Activated naive CD8-positive, alpha-beta T cell treated with anti-CD3 and anti-CD28 coated beads, Interleukin-2, amount 50 U/mL, for 16 hours (primary cell): ENCODE results near the gene LDB2.
"Not testable (repeated sequence)": the region's sequence is repeated elsewhere in the genome, so short reads cannot be mapped to it uniquely, and the experiment has no call there.

Source experiments
- DNase-seq: peaks from one replicate; pipeline ENCODE4 v3.0.0-alpha.2; 2020; ENCODE audit warnings: low read depth, low spot score

LDB2 gene

DNA sequence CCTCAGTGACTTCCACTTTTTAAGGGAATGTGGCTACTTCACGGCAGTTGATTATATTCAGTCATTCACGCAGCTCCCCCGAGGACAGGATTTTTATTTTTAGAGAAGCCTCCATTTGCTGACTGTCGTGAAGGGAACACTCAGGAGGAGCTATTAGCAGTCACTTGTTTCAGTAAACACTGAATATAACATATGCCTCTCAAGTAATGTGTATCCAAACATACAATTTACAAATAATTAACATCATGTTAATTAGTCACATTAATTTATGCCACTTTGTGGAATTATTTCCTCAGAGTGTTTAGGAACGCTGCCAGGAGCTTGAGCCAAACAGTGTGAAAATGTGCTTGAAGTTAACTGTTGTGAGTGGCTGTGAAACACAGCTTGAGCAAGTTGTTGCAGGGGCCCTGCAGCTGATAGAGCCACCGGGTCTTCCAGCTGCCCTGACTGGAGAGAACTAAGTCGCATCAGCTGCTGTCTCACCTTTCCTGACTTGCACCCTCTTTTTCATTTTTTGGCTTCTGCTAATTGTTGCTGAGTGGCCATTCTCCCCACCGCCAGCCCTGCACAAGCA is 245.6 kb downstream of the LDB2 start:
- no peak for DNase-seq

GRCh38 chr4:16646459-16646858 is 252.0 kb downstream of the LDB2 start:
- DNase-seq, result no peak

DNA sequence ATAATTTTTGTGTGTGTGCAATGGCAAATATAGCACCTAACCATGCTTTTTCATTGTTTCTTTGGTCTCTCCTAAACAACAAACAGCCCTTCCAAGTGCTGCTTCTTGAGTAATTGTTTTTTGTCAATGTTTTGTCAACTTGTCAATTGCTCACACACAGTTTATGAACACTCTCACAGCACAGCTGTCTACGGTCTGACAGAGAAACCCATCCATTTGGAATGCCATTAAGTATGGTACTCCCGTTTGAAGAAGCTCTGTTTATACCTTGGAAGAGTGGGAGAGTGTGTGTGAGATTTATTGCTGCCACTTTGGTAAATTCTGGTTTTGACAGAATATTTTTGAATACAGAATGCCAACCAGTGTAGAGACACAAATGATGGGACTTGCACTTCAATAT is 254.6 kb downstream of the LDB2 start:
- no peak for DNase-seq

GRCh38 chr4:16642897-16643296 is 255.5 kb downstream of the LDB2 start:
- DNase-seq, result no peak

- no peak for DNase-seq
Measured at GRCh38 chr4:16641971-16642370, 256.5 kb downstream of the LDB2 start.

- no peak for DNase-seq
Measured at GRCh38 chr4:16636912-16637630, 261.4 kb downstream of the LDB2 start.

- DNase-seq, result no peak
Measured at GRCh38 chr4:16636304-16636703, 262.1 kb downstream of the LDB2 start.

- DNase-seq, result not testable (repeated sequence)
Measured at GRCh38 chr4:16629274-16629673, 269.2 kb downstream of the LDB2 start.

DNA sequence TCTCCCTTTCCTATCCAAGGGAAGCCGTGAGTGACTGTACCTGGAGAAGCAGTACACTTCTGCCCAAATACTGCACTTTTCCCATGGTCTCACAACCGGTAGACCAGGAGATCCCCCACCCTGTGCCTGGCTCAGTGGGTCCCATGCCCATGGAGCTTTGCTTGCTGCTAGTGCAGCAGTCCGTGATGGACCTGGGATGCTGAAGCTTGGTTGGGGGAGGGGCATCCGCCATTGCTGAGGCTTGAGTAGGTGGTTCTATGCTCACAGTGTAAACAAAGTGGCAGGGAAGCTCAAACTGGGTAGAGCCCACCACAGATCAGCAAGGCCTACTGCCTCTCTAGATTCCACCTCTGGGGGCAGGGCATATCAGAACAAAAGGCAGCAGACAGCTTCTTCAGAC is 269.6 kb downstream of the LDB2 start:
- not testable (repeated sequence) for DNase-seq

DNA sequence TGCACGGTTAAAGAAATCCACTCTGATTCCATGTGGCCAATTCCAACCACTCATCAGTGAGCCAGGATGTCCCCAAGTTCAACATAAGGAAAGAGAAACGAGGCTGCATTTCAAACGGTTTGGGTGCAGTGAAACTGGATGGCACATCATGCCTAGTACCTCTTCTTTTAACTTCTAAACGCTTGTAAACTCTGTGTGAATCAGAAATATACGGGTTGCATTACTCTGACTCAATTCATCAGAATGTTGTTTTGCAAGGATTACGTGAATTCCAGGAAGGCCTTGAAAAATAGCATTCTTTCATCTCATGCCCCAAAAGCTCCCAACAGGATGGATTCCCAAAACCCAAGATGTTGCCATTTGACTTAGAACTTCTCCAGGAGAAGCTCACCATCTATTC is 270.4 kb downstream of the LDB2 start:
- DNase-seq, result no peak

- DNase-seq, result no peak
Measured at GRCh38 chr4:16626945-16627344, 271.5 kb downstream of the LDB2 start.

DNA sequence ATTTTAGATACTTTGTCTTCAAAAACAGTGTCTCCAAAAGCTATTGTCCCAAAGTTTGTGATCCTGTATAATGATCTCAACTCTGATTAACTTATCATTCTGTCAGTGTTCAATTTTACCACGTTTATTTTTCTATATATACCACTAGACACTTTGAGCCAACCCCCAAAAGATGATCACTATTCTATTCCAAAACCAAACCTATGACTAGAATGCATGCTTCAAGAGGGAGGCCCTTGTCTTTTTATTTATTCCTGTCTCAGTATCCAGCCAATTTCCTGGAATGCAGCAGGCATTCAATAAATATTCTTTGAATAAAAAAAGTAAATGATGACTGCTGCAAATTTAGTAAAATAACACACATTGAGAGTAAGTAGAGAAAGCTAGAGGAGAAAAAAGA is 275.6 kb downstream of the LDB2 start:
- no peak for DNase-seq

GRCh38 chr4:16617435-16617834 is 281.0 kb downstream of the LDB2 start:
- no peak for DNase-seq

GRCh38 chr4:16617011-16617410 is 281.4 kb downstream of the LDB2 start:
- no peak for DNase-seq

DNA sequence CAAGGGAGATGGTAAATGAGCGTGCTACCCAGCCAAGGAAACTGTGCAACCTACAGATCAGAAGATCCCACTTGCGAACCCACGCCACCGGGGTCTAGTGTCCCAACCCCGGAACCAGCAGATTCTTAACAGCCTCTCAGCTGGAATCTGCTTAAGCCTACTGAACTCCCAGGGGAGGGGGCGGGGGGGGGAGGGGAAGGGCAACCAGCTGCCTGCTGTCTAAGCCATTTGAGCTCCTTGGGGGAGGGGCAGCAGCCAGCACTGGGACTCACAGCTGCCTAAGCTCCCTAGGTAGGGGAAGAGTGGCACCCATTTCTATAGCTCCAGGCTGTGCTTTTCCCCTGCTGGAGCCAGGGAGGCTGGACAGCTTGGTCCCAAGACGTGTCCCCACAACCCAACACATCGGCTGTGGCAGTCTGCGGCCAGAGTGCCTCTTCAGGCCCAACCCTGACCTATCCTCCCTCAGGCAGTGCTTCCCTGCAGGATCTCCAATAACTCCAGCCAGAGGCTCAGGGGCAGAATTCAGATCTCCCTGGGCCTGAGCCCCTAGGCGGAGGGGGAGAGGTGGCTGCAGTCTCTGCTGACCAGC is 289.2 kb downstream of the LDB2 start:
- DNase-seq, result no peak

GRCh38 chr4:16608611-16609125 is 289.8 kb downstream of the LDB2 start:
- DNase-seq, result no peak

GRCh38 chr4:16608123-16608522 is 290.3 kb downstream of the LDB2 start:
- DNase-seq, result no peak

GRCh38 chr4:16607241-16608066 is 291.0 kb downstream of the LDB2 start:
- no peak for DNase-seq

DNA sequence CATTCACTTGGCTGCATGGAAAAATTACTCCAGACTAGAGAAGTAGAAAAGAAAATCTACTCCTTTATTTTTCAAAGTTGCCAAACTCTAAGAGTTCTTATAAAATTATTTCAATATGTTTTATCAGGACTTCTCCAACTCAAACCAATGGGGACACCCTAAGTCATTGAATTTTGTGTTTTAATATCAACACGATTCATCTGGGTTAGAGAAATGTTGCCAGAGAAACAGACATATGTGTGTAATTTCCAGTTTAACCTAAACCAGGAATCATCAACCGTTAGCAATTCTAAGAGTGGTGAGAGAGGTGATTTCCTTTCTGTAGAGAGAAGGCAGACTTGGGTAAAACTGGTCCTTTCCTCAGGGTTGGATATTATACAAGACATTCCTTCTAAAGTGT is 291.8 kb downstream of the LDB2 start:
- no peak for DNase-seq

GRCh38 chr4:16603178-16603577 is 295.3 kb downstream of the LDB2 start:
- DNase-seq, result no peak

- DNase-seq, result no peak
Measured at GRCh38 chr4:16598597-16599206, 299.7 kb downstream of the LDB2 start.
